Stimulated activated CD4-positive, alpha-beta T cell treated with anti-CD3 and anti-CD28 coated beads, Interleukin-15, amount 100 ng/mL, for 1 hour (primary cell): Measurements from ENCODE around the gene ARHGEF7.

Experiments used
- DNase-seq, 2 donors: peaks; one replicate each; pipeline ENCODE4 v3.0.0-alpha.2; 2020; ENCODE audit warnings: low read depth in 1 of 2, low spot score in 1 of 2

ARHGEF7 gene

GRCh38 chr13:111337741-111338140 is 222.6 kb downstream of the ARHGEF7 start:
- DNase-seq: no peak

DNA sequence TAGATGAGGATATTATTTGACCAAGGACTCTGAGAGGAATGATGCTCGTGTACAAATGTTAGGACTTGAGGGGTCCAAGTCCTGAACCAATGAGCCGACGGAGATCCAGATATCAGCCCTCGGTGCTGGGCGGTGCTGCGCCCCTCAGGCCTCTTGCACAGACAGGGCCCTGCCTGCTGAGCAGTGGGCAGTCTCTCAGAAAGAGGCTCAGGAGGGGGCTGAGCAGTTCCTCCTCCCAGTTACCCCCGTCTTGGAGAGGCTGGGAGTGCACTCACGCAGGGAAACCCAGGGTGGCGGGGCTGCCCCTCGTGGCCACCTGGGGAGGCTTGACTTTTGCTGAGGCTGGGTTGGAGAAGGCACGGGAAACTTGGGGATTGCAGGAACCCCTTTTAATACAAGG is 223.7 kb downstream of the ARHGEF7 start:
- no peak for DNase-seq

- no peak for DNase-seq
Measured at GRCh38 chr13:111339366-111340143, 224.4 kb downstream of the ARHGEF7 start.

DNA sequence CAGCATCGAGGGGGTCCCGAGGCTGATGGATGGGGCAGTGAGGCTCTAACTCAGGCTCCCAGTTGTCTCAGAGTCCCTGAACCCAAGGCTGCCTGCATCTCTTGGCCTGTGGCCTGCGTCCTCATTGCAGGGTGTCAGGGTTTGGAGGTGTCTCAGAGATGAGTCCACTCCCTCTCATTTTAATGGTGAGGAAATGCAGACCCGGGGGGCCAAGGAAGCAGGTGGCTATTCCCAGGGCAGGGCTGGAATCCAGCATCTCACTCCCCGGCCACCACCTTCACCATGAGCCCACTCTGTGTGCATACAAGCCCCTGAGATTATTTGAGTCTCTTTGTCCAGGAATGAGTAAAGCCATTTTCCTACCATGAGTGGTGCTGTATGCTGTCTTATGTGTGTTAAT is 226.8 kb downstream of the ARHGEF7 start:
- no peak for DNase-seq

GRCh38 chr13:111342721-111343120 is 227.6 kb downstream of the ARHGEF7 start:
- no peak for DNase-seq

DNA sequence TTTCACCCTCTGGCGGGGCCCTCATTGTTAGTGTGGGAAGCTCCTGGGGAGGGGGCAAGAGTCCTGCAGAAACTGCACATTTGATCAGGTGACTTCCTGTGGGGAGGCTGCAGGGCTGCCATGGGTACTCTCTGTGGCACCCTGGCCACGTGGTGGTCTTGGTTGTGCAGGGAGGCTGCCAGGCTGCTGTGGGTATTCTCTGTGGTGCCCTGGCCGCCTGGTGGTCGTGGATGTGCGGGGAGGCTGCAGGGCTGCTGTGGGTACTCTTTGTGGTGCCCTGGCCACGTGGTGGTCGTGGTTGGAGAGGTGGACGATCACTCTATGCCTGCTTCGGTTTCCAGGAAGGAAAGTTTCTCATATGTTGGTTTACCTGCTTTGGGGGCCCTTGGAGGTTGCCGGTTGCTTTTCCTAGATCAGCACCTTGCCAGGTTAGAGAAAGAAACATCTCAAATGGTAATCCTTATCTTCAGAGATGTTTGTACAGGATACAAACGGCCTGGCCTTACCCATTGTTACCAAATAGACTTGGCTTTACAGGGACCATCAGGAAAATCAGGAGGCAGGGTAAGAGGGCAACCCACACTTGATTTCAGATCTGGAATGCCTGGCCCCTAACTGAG is 228.2 kb downstream of the ARHGEF7 start:
- DNase-seq: no peak

DNA sequence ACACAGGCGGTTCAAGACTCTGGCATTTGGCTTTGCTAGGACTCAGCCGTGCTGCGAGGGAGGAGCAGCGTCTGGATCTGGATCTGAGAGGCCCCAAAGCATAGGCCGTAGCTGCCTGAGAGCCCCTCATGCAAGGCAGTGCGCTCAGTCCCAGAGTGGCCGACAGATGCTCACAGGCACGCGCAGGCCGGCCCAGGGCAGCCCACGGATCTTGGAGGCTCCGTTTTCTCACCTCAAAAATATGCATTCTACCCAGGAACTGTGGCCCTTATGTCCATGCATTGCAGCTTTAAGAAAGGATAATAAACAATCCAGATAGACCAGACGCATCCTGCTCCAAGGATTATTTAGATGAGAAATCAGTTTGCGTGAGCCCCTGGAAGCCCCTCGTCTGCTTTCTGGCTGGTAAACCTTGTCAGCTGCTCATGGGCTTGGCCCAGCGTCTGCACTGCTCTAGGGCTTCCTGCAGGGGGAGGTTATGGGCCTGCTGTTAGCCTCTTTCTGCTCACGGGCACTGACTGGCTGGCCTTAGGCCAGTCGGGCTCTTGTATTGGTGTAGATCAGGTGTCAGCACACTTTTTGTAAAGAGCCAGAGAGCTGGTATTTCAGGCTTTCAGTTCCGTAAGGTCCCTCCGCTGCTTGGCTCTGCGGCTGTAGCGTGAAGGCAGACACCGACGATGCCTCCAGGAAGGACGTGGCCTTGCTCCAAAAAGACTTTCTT is 229.5 kb downstream of the ARHGEF7 start:
- no peak for DNase-seq

DNA sequence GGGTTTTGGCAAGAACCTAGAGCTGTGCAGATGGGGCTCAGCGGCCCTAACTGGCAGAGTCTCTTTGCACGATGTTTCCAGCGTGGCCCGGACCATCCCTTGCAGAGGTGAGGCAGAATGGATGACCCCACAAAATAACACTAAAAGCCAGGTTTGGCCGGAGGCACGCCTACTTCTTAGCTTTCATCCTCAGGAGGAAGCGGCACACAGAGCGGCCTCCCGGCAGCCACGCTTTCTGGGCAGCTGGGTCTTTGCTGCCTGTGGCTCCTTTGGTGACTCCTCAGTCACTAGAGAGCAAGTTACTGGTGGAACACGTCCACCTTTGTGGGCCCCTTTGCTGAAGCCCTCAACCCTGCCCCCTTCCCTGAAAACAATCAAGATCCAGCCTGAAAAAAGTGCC is 230.6 kb downstream of the ARHGEF7 start:
- DNase-seq: no peak

- DNase-seq: no peak
Measured at GRCh38 chr13:111346101-111346680, 231.1 kb downstream of the ARHGEF7 start.

DNA sequence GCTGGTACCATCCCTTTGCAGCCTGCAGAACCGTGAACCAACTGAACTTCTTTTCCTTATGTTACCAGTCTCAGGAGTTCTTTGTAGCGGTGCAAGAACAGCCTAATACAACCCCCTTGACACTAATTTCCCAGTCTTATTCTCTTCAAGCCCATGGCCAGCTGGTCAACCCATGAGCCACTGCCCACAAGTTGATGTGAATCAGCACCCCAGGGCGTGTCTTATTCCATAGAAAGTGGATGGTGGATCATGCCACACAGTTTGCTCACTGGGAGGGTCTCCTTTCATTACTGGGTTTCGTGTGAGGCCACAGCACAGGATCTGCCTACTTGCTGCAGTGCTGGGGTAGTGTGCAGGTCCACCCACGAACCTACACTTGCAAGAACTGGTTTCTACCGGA is 232.3 kb downstream of the ARHGEF7 start:
- DNase-seq: no peak

- DNase-seq: no peak
Measured at GRCh38 chr13:111353508-111353907, 238.4 kb downstream of the ARHGEF7 start.

GRCh38 chr13:111354789-111355188 is 239.7 kb downstream of the ARHGEF7 start:
- DNase-seq: no peak
